ENCODE data around the gene RUFY3. TPM values are rescaled to one million over a fixed set of nuclear protein-coding genes. Genes with fewer than 3 reads are reported as not detected.

The RUFY3 gene
- total RNA-seq, 1 experiment from 2014 or later: 48.0 TPM

DNA sequence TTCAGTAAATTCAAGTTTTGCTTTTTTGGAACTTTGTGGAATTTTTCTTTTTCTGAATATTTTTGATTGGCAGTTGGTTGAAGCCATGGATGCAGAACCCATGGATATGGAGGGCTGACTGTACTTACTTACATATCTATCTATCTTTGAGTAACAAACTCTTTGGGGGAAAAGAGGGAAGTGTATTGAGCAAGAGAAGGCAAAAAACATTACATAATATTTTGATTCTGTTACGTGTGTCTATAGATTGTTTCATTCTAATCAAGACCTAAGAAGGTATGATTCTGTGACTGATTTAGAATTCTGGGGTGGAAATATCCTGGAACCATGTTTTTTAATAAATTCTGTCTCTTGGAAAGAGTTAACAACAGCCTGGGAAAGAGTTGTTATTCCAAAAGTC lies 86.4 kb downstream of the RUFY3 start:
- Mint-ChIP-seq H3K4me3 (no peak overlapping the region), H3K27ac (no peak overlapping the region)
- H3K79me2 ChIP-seq (ENCODE audit: insufficient read depth, low read length): no peaks in the 10 kb centered on the region

More for the DNA sequence above, 86.4 kb downstream of the RUFY3 start:
- Histone ChIP-seq H2BK5ac (ENCODE audit: insufficient read length, low read length) (no peak overlapping the region), H4K5ac (ENCODE audit: insufficient read length, low read depth, low read length) (no peak overlapping the region), H3K56ac (ENCODE audit: insufficient read length, low read depth, low read length) (no peak overlapping the region), H3K4ac (ENCODE audit: low read depth, low read length) (no peak overlapping the region), H4K91ac (ENCODE audit: insufficient read length, low read depth, low read length) (no peak overlapping the region), H3K27me3 (ENCODE audit: insufficient read depth, low read length) (no peaks in the 10 kb centered on the region), H4K20me1 (ENCODE audit: control insufficient read depth, insufficient read depth, insufficient read length) (no peaks in the 10 kb centered on the region), H2BK20ac (ENCODE audit: low read depth, low read length, poor library complexity, severe bottlenecking) (no peak overlapping the region), H3K18ac (ENCODE audit: insufficient read length, low read depth, low read length) (no peak overlapping the region), H3K4me2 (ENCODE audit: insufficient read depth, insufficient read length, low read length) (no peak overlapping the region), H3K4me1 (ENCODE audit: insufficient read depth, low read length) (no peaks in the 10 kb centered on the region), H3K9me3 (ENCODE audit: control insufficient read depth, low read depth, low read length) (no peaks in the 10 kb centered on the region), H2BK120ac (ENCODE audit: low read depth, low read length, poor library complexity, severe bottlenecking) (no peak overlapping the region), H2BK12ac (ENCODE audit: insufficient read length, low read depth, low read length) (no peak overlapping the region), H2BK15ac (ENCODE audit: low read depth, low read length) (no peak overlapping the region), H2AFZ (ENCODE audit: low read length) (no peak overlapping the region), H4K8ac (replicated peaks; ENCODE audit: insufficient read length, low read depth, low read length) (no peak overlapping the region), H3K14ac (ENCODE audit: insufficient read depth, low read length) (no peak overlapping the region), H3K27ac (ENCODE audit: insufficient read length, low read depth, low read length) (no peak overlapping the region), H2AK5ac (ENCODE audit: insufficient read length, low read length) (no peak overlapping the region), H3T11ph (ENCODE audit: low read length) (no peak overlapping the region), H3K79me1 (ENCODE audit: insufficient read depth, low read depth, low read length, poor library complexity, severe bottlenecking) (no peaks in the 10 kb centered on the region), H3K23me2 (ENCODE audit: insufficient read length, low read depth, low read length, poor library complexity, severe bottlenecking) (no peaks in the 10 kb centered on the region), H3K23ac (ENCODE audit: insufficient read length, low read depth, low read length) (no peak overlapping the region), H3K9ac (ENCODE audit: extremely low read depth, insufficient read length, low read length) (no peak overlapping the region)
- Mint-ChIP-seq H3K36me3 (ENCODE audit: insufficient read depth in 1 of 3, low read depth in 3 of 3) (no peaks in the 10 kb centered on the region), H3K27me3 (ENCODE audit: low read depth) (no peaks in the 10 kb centered on the region), H3K4me1 (no peaks in the 10 kb centered on the region), H3K9me3 (no peaks in the 10 kb centered on the region)
- no peak for DNase-seq
- TF ChIP-seq, protein P1, sequence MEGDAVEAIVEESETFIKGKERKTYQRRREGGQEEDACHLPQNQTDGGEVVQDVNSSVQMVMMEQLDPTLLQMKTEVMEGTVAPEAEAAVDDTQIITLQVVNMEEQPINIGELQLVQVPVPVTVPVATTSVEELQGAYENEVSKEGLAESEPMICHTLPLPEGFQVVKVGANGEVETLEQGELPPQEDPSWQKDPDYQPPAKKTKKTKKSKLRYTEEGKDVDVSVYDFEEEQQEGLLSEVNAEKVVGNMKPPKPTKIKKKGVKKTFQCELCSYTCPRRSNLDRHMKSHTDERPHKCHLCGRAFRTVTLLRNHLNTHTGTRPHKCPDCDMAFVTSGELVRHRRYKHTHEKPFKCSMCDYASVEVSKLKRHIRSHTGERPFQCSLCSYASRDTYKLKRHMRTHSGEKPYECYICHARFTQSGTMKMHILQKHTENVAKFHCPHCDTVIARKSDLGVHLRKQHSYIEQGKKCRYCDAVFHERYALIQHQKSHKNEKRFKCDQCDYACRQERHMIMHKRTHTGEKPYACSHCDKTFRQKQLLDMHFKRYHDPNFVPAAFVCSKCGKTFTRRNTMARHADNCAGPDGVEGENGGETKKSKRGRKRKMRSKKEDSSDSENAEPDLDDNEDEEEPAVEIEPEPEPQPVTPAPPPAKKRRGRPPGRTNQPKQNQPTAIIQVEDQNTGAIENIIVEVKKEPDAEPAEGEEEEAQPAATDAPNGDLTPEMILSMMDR (conservative IDR thresholded peaks at IDR 0.05): no peak
- no CpG with 5 or more reads among the region's 1 CpG for WGBS (ENCODE audit: extremely low coverage, insufficient read length, low lambda C conversion rate)

All from H9 (cell line).